Fibroblast of skin of left quadriceps (primary cell): ENCODE measurements around the gene ITIH1.
"Not testable (repeated sequence)": the region's sequence is repeated elsewhere in the genome, so short reads cannot be mapped to it uniquely, and the experiment has no call there.

ENCODE experiments used
- DNase-seq, 2 experiments: peaks; one replicate each; pipeline ENCODE4 v3.0.0-alpha.2; 2013; ENCODE audit warnings: low read depth in 2 of 2

Gene ITIH1

GRCh38 chr3:52777127-52777958 lies at the start of gene ITIH1:
Gene ITIH1, plus strand, starts transcription at chr3:52777599. Its CDS starts 17 bp downstream, at chr3:52777616.
- no peak for DNase-seq

- DNase-seq = not testable (repeated sequence)
Observed at GRCh38 chr3:52728753-52729152, 48.6 kb upstream of the ITIH1 start.

- no peak for DNase-seq
Observed at GRCh38 chr3:52730681-52731080, 46.7 kb upstream of the ITIH1 start.

- no peak for DNase-seq
Observed at GRCh38 chr3:52731590-52731989, 45.8 kb upstream of the ITIH1 start.

- no peak for DNase-seq
Observed at GRCh38 chr3:52733256-52733891, 44.0 kb upstream of the ITIH1 start.

GRCh38 chr3:52739730-52740129 lies 37.7 kb upstream of the ITIH1 start:
- no peak for DNase-seq

GRCh38 chr3:52742418-52743041 lies 34.9 kb upstream of the ITIH1 start:
- DNase-seq = peak; percentile 5 to 6

GRCh38 chr3:52743152-52743551 lies 34.2 kb upstream of the ITIH1 start:
- DNase-seq = no peak

GRCh38 chr3:52743721-52744120 lies 33.7 kb upstream of the ITIH1 start:
- no peak for DNase-seq

- no peak for DNase-seq
Observed at GRCh38 chr3:52752045-52752660, 25.2 kb upstream of the ITIH1 start.

- DNase-seq = no peak
Observed at GRCh38 chr3:52754373-52754772, 23.0 kb upstream of the ITIH1 start.

GRCh38 chr3:52756141-52756540 lies 21.3 kb upstream of the ITIH1 start:
- DNase-seq = no peak

- no peak for DNase-seq
Observed at GRCh38 chr3:52763466-52763865, 13.9 kb upstream of the ITIH1 start.

- no peak for DNase-seq
Observed at GRCh38 chr3:52769786-52770455, 7.5 kb upstream of the ITIH1 start.

GRCh38 chr3:52770496-52771333 lies 6.7 kb upstream of the ITIH1 start, which contains the start of gene NEK4:
Gene NEK4, minus strand, starts transcription at chr3:52770940. Its CDS starts 194 bp downstream, at chr3:52770746.
- peak; percentile 73 to 77 for DNase-seq

- DNase-seq = no peak
Observed at GRCh38 chr3:52771334-52771681, 6.1 kb upstream of the ITIH1 start.

- DNase-seq = no peak
Observed at GRCh38 chr3:52771702-52772101, 5.7 kb upstream of the ITIH1 start.

- DNase-seq = no peak
Observed at GRCh38 chr3:52773361-52774065, 3.9 kb upstream of the ITIH1 start.

GRCh38 chr3:52774066-52774713 lies 3.2 kb upstream of the ITIH1 start:
- DNase-seq = no peak
